Activated naive CD8-positive, alpha-beta T cell treated with anti-CD3 and anti-CD28 coated beads, Interleukin-2, amount 50 U/mL, for 16 hours (primary cell): Measurements from ENCODE around the gene CAMSAP1.

Experiments used
- DNase-seq: peaks from one replicate; pipeline ENCODE4 v3.0.0-alpha.2; 2020; ENCODE audit warnings: low read depth, low spot score

CAMSAP1 gene

GRCh38 chr9:135791431-135792267 is 115.7 kb downstream of the CAMSAP1 start:
- no peak for DNase-seq

- DNase-seq, result no peak
Measured at GRCh38 chr9:135790850-135791249, 116.5 kb downstream of the CAMSAP1 start.

- DNase-seq, result no peak
Measured at GRCh38 chr9:135790356-135790755, 117.0 kb downstream of the CAMSAP1 start.

- no peak for DNase-seq
Measured at GRCh38 chr9:135789838-135790291, 117.5 kb downstream of the CAMSAP1 start.

- no peak for DNase-seq
Measured at GRCh38 chr9:135788576-135789300, 118.6 kb downstream of the CAMSAP1 start.

GRCh38 chr9:135787776-135788575 is 119.4 kb downstream of the CAMSAP1 start:
- DNase-seq, result no peak

GRCh38 chr9:135787317-135787716 is 120.0 kb downstream of the CAMSAP1 start:
- no peak for DNase-seq

- DNase-seq, result no peak
Measured at GRCh38 chr9:135786146-135786690, 121.1 kb downstream of the CAMSAP1 start.

GRCh38 chr9:135785013-135785575 is 122.3 kb downstream of the CAMSAP1 start:
- no peak for DNase-seq

- no peak for DNase-seq
Measured at GRCh38 chr9:135783540-135784245, 123.7 kb downstream of the CAMSAP1 start.

- DNase-seq, result no peak
Measured at GRCh38 chr9:135782946-135783345, 124.4 kb downstream of the CAMSAP1 start.

- DNase-seq, result no peak
Measured at GRCh38 chr9:135780626-135781025, 126.7 kb downstream of the CAMSAP1 start.

GRCh38 chr9:135780086-135780485 is 127.3 kb downstream of the CAMSAP1 start:
- DNase-seq, result no peak

GRCh38 chr9:135779571-135779970 is 127.8 kb downstream of the CAMSAP1 start:
- no peak for DNase-seq

GRCh38 chr9:135778421-135778820 is 128.9 kb downstream of the CAMSAP1 start:
- no peak for DNase-seq

- DNase-seq, result no peak
Measured at GRCh38 chr9:135777623-135778177, 129.6 kb downstream of the CAMSAP1 start.

GRCh38 chr9:135776893-135777622 is 130.3 kb downstream of the CAMSAP1 start:
- no peak for DNase-seq

- no peak for DNase-seq
Measured at GRCh38 chr9:135775911-135776310, 131.4 kb downstream of the CAMSAP1 start.

GRCh38 chr9:135774794-135775525 is 132.4 kb downstream of the CAMSAP1 start:
- no peak for DNase-seq
